ENCODE results near the gene CD6. TPM values are rescaled to one million over a fixed set of nuclear protein-coding genes. Genes with fewer than 3 reads are reported as not detected.

CD6 gene
- total RNA-seq, 1 experiment from 2014 or later: not detected

DNA sequence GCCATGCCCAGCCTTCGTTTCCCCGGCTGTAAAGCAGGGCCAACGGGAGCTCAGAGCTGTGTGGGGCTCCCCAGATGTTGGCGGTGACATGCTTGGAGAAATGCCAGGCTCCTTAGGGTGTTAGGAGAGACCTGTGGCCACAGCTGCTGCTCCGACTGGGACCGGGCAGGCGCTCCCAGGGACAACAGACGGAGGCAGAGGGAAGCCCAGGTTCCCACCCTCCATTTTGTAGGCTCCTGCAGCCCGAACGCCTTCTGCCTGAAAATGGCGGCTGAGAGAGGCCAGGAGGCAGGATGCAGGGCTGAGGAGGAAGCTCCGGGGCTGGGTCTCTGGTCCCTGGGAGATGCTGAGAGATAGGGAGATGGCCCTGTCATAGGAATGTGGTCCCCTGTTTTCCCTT lies 10.0 kb downstream of the CD6 start:
- H4K8ac ChIP-seq (replicated peaks; ENCODE audit: insufficient read length, low read depth, low read length): no peak overlapping the region
- no peak overlapping the region for H3K27ac ChIP-seq (ENCODE audit: insufficient read length, low read depth, low read length)
- Mint-ChIP-seq H3K4me1 (0 out of 4 replicates have a peak, but pooled peaks cover 2 to 6% of the 10 kb centered on the region in 2 experiments), H3K27ac (no peak overlapping the region; a peak in 1 of 7 replicates), H3K9me3 (no peaks in the 10 kb centered on the region), H3K4me3 (no peak overlapping the region), H3K36me3 (ENCODE audit: insufficient read depth in 1 of 3, low read depth in 3 of 3) (no peaks in the 10 kb centered on the region), H3K27me3 (ENCODE audit: low read depth) (peaks cover 12% of the 10 kb centered on the region)
- H3T11ph ChIP-seq (ENCODE audit: low read length): no peak overlapping the region
- DNase-seq: no peak
- TF ChIP-seq, protein P1, sequence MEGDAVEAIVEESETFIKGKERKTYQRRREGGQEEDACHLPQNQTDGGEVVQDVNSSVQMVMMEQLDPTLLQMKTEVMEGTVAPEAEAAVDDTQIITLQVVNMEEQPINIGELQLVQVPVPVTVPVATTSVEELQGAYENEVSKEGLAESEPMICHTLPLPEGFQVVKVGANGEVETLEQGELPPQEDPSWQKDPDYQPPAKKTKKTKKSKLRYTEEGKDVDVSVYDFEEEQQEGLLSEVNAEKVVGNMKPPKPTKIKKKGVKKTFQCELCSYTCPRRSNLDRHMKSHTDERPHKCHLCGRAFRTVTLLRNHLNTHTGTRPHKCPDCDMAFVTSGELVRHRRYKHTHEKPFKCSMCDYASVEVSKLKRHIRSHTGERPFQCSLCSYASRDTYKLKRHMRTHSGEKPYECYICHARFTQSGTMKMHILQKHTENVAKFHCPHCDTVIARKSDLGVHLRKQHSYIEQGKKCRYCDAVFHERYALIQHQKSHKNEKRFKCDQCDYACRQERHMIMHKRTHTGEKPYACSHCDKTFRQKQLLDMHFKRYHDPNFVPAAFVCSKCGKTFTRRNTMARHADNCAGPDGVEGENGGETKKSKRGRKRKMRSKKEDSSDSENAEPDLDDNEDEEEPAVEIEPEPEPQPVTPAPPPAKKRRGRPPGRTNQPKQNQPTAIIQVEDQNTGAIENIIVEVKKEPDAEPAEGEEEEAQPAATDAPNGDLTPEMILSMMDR (conservative IDR thresholded peaks at IDR 0.05): no peak
- H3K23me2 ChIP-seq (ENCODE audit: insufficient read length, low read depth, low read length, poor library complexity, severe bottlenecking): no peaks in the 10 kb centered on the region
- H4K20me1 ChIP-seq (ENCODE audit: control insufficient read depth, insufficient read depth, insufficient read length): no peaks in the 10 kb centered on the region
- H2BK20ac ChIP-seq (ENCODE audit: low read depth, low read length, poor library complexity, severe bottlenecking): no peak overlapping the region
- no CpG with 5 or more reads among the region's 12 CpGs for WGBS (ENCODE audit: extremely low coverage, insufficient read length, low lambda C conversion rate)
- H2BK5ac ChIP-seq (ENCODE audit: insufficient read length, low read length): no peak overlapping the region
- H3K9me3 ChIP-seq (ENCODE audit: control insufficient read depth, low read depth, low read length): no peaks in the 10 kb centered on the region
- no peak overlapping the region for H3K56ac ChIP-seq (ENCODE audit: insufficient read length, low read depth, low read length)
- no peaks in the 10 kb centered on the region for H3K79me2 ChIP-seq (ENCODE audit: insufficient read depth, low read length)
- H3K4ac ChIP-seq (ENCODE audit: low read depth, low read length): no peak overlapping the region
- H3K4me2 ChIP-seq (ENCODE audit: insufficient read depth, insufficient read length, low read length): no peak overlapping the region
- H3K18ac ChIP-seq (ENCODE audit: insufficient read length, low read depth, low read length): no peak overlapping the region
- H3K27me3 ChIP-seq (ENCODE audit: insufficient read depth, low read length): no peaks in the 10 kb centered on the region; the same call in 1 of the 2 replicates
- no peak overlapping the region for H4K91ac ChIP-seq (ENCODE audit: insufficient read length, low read depth, low read length)
- H2BK120ac ChIP-seq (ENCODE audit: low read depth, low read length, poor library complexity, severe bottlenecking): no peak overlapping the region
- H2BK12ac ChIP-seq (ENCODE audit: insufficient read length, low read depth, low read length): no peak overlapping the region
- no peak overlapping the region for H3K23ac ChIP-seq (ENCODE audit: insufficient read length, low read depth, low read length)
- no peak overlapping the region for H3K9ac ChIP-seq (ENCODE audit: extremely low read depth, insufficient read length, low read length)
- H3K14ac ChIP-seq (ENCODE audit: insufficient read depth, low read length): no peak overlapping the region
- H3K79me1 ChIP-seq (ENCODE audit: insufficient read depth, low read depth, low read length, poor library complexity, severe bottlenecking): no peaks in the 10 kb centered on the region
- H4K5ac ChIP-seq (ENCODE audit: insufficient read length, low read depth, low read length): no peak overlapping the region
- no peak overlapping the region for H2AK5ac ChIP-seq (ENCODE audit: insufficient read length, low read length)
- H2AFZ ChIP-seq (ENCODE audit: low read length): no peak overlapping the region
- H3K4me1 ChIP-seq (ENCODE audit: insufficient read depth, low read length): no peaks in the 10 kb centered on the region
- H2BK15ac ChIP-seq (ENCODE audit: low read depth, low read length): no peak overlapping the region

Data from H9 (cell line).